Mesendoderm (in vitro differentiated cells): ENCODE data around the gene LRRC40.
"Not testable (repeated sequence)": the region's sequence is repeated elsewhere in the genome, so short reads cannot be mapped to it uniquely, and the experiment has no call there.

ENCODE experiments used
- DNase-seq: peaks from one replicate; pipeline ENCODE4 v3.0.0; 2013
- H2AK5ac ChIP-seq: 2 replicates; pipeline ENCODE4 v1.6.1; 2013; ENCODE audit warnings: low read length, inconsistent platforms
- H2BK120ac ChIP-seq: 2 replicates; pipeline ENCODE4 v1.6.1; 2013; ENCODE audit warnings: low read depth, mild to moderate bottlenecking, low read length, moderate library complexity, mixed read lengths
- H2BK15ac ChIP-seq: replicated peaks from 2 replicates; pipeline ENCODE4 v1.6.1; 2013; ENCODE audit warnings: low read depth, mild to moderate bottlenecking, moderate library complexity
- H2BK5ac ChIP-seq: 2 replicates; pipeline ENCODE4 v1.6.1; 2013; ENCODE audit warnings: low read length, inconsistent platforms
- H3K18ac ChIP-seq: 2 replicates; pipeline ENCODE4 v1.6.1; 2013; ENCODE audit warnings: mild to moderate bottlenecking, low read length, mixed read lengths
- H3K23ac ChIP-seq: one replicate; pipeline ENCODE4 v1.6.1; 2013; ENCODE audit warnings: low read length
- H3K27ac ChIP-seq: 2 replicates; pipeline ENCODE4 v1.5.1; 2013; ENCODE audit warnings: low read depth, mild to moderate bottlenecking, inconsistent platforms, low read length, moderate library complexity
- H3K27me3 ChIP-seq: 2 replicates; pipeline ENCODE4 v1.6.1; 2013; ENCODE audit warnings: low read length, control low read depth, mild to moderate bottlenecking, inconsistent platforms; ENCODE audit not compliant: insufficient read depth, poor library complexity
- H3K36me3 ChIP-seq: 2 replicates; pipeline ENCODE4 v1.6.1; 2013; ENCODE audit warnings: low read length, inconsistent platforms; ENCODE audit not compliant: control insufficient read depth, insufficient read depth
- H3K4ac ChIP-seq: one replicate; pipeline ENCODE4 v1.6.1; 2013; ENCODE audit warnings: low read depth, mild to moderate bottlenecking, low read length, moderate library complexity
- H3K4me1 ChIP-seq: 2 replicates; pipeline ENCODE4 v1.6.1; 2013; ENCODE audit warnings: low read depth, low read length, inconsistent platforms; ENCODE audit not compliant: control insufficient read depth
- H3K4me2 ChIP-seq: 2 replicates; pipeline ENCODE4 v1.6.1; 2013; ENCODE audit warnings: low read length
- H3K4me3 ChIP-seq: 2 replicates; pipeline ENCODE4 v1.5.1; 2013; ENCODE audit warnings: mild to moderate bottlenecking, low read length
- H3K56ac ChIP-seq: one replicate; pipeline ENCODE4 v1.6.1; 2013; ENCODE audit warnings: low read length
- H3K79me1 ChIP-seq: 2 replicates; pipeline ENCODE4 v1.6.1; 2013; ENCODE audit warnings: low read length, inconsistent platforms
- H3K79me2 ChIP-seq: 2 replicates; pipeline ENCODE4 v1.6.1; 2013; ENCODE audit warnings: mild to moderate bottlenecking, low read length; ENCODE audit not compliant: control insufficient read depth, insufficient read depth
- H3K9ac ChIP-seq: 2 replicates; pipeline ENCODE4 v1.6.1; 2013; ENCODE audit warnings: low read length, inconsistent platforms
- H4K5ac ChIP-seq: one replicate; pipeline ENCODE4 v1.6.1; 2013; ENCODE audit warnings: low read length
- H4K8ac ChIP-seq: one replicate; pipeline ENCODE4 v1.6.1; 2013; ENCODE audit warnings: low read depth, mild to moderate bottlenecking, control low read depth, low read length, moderate library complexity
- WGBS: extraction: QIAGEN DNeasy Blood & Tissue Kit; methylation state at CpG from one replicate; pipeline ENCODE4 v1.1.7; 2013; ENCODE audit warnings: low lambda C conversion rate, missing lambda C conversion rate; ENCODE audit not compliant: insufficient coverage; ENCODE audit errors: extremely low coverage; 5-methylcytosine and 5-hydroxymethylcytosine counted together

LRRC40 gene

GRCh38 chr1:70208292-70208691 lies 2.9 kb upstream of the LRRC40 start:
- no peaks in the 10 kb centered on the region for H3K36me3 ChIP-seq
- H2AK5ac ChIP-seq: no peak overlapping the region
- no peak overlapping the region for H3K18ac ChIP-seq
- H2BK15ac ChIP-seq: no peak overlapping the region
- no peak overlapping the region for H3K56ac ChIP-seq
- H3K27ac ChIP-seq: no peak overlapping the region
- H3K4me1 ChIP-seq: peaks cover 2% of the 10 kb centered on the region
- H3K23ac ChIP-seq: no peak overlapping the region
- no peak overlapping the region for H3K9ac ChIP-seq
- H3K79me2 ChIP-seq: peaks cover 53% of the 10 kb centered on the region
- H3K79me1 ChIP-seq: peaks cover 6% of the 10 kb centered on the region
- no peak overlapping the region for H3K4me2 ChIP-seq
- H3K27me3 ChIP-seq: no peaks in the 10 kb centered on the region
- no peak overlapping the region for H3K4me3 ChIP-seq
- H4K8ac ChIP-seq: no peak overlapping the region
- no peak overlapping the region for H2BK120ac ChIP-seq
- DNase-seq: no peak
- H2BK5ac ChIP-seq: no peak overlapping the region
- no peak overlapping the region for H3K4ac ChIP-seq
- no peak overlapping the region for H4K5ac ChIP-seq
- no CpG with 5 or more reads among the region's 7 CpGs for WGBS

- Histone ChIP-seq H3K36me3 (no peaks in the 10 kb centered on the region), H3K79me1 (peaks cover 6% of the 10 kb centered on the region), H2BK15ac (no peak overlapping the region), H3K4me1 (peaks cover 2% of the 10 kb centered on the region), H3K9ac (no peak overlapping the region), H3K4ac (no peak overlapping the region), H2AK5ac (no peak overlapping the region), H3K18ac (no peak overlapping the region), H3K4me2 (no peak overlapping the region), H3K4me3 (no peak overlapping the region), H4K5ac (no peak overlapping the region), H4K8ac (no peak overlapping the region), H3K56ac (no peak overlapping the region), H3K27ac (no peak overlapping the region), H3K27me3 (no peaks in the 10 kb centered on the region), H2BK120ac (no peak overlapping the region), H3K79me2 (peaks cover 54% of the 10 kb centered on the region), H3K23ac (no peak overlapping the region), H2BK5ac (no peak overlapping the region)
- no CpG with 5 or more reads among the region's 4 CpGs for WGBS
- DNase-seq: no peak
These were observed 2.1 kb upstream of the LRRC40 start for GRCh38 chr1:70207492-70207891.

GRCh38 chr1:70206833-70207232 lies 1.5 kb upstream of the LRRC40 start:
- H3K79me1 ChIP-seq, H2AK5ac ChIP-seq, H3K18ac ChIP-seq, H3K4me1 ChIP-seq, H4K5ac ChIP-seq, H3K56ac ChIP-seq, H2BK15ac ChIP-seq, H3K36me3 ChIP-seq, H3K27me3 ChIP-seq, H3K4me3 ChIP-seq, H3K4ac ChIP-seq, H2BK5ac ChIP-seq, H3K27ac ChIP-seq, H2BK120ac ChIP-seq, H3K23ac ChIP-seq, H3K4me2 ChIP-seq, DNase-seq: not testable (repeated sequence)
- no CpG with 5 or more reads among the region's 17 CpGs for WGBS
- H3K9ac ChIP-seq: peak overlapping the region; percentile 96
- peak overlapping the region; percentile 76 for H4K8ac ChIP-seq
- peaks cover 54% of the 10 kb centered on the region for H3K79me2 ChIP-seq

GRCh38 chr1:70205071-70205433 lies 327 bp downstream of the LRRC40 start:
- Histone ChIP-seq H4K5ac (no peak overlapping the region), H3K4me1 (peaks cover 2% of the 10 kb centered on the region), H2BK15ac (no peak overlapping the region), H3K9ac (peak overlapping the region; percentile 82), H2BK5ac (no peak overlapping the region), H3K36me3 (no peaks in the 10 kb centered on the region), H3K79me2 (peaks cover 46% of the 10 kb centered on the region), H3K4me3 (peak overlapping the region; percentile 79), H2BK120ac (no peak overlapping the region), H3K23ac (no peak overlapping the region), H2AK5ac (no peak overlapping the region), H3K27ac (no peak overlapping the region), H4K8ac (no peak overlapping the region), H3K79me1 (peaks cover 6% of the 10 kb centered on the region), H3K56ac (peak overlapping the region; percentile 96), H3K4me2 (peak overlapping the region; percentile 69), H3K4ac (no peak overlapping the region), H3K18ac (no peak overlapping the region), H3K27me3 (no peaks in the 10 kb centered on the region)
- no CpG with 5 or more reads among the region's 11 CpGs for WGBS
- DNase-seq: no peak

GRCh38 chr1:70204600-70204999 lies 779 bp downstream of the LRRC40 start:
- H2BK5ac ChIP-seq: no peak overlapping the region
- H3K23ac ChIP-seq: no peak overlapping the region
- H3K9ac ChIP-seq: peak overlapping the region; percentile 82
- no peak overlapping the region for H4K8ac ChIP-seq
- H2BK15ac ChIP-seq: no peak overlapping the region
- H3K4me1 ChIP-seq: peaks cover 2% of the 10 kb centered on the region
- no peak overlapping the region for H2BK120ac ChIP-seq
- H3K18ac ChIP-seq: no peak overlapping the region
- H3K4me2 ChIP-seq: peak overlapping the region; percentile 69
- H3K27ac ChIP-seq: no peak overlapping the region
- H3K79me1 ChIP-seq: peaks cover 6% of the 10 kb centered on the region
- H3K79me2 ChIP-seq: peaks cover 43% of the 10 kb centered on the region
- H2AK5ac ChIP-seq: no peak overlapping the region
- no peak overlapping the region for H4K5ac ChIP-seq
- peak overlapping the region; percentile 79 for H3K4me3 ChIP-seq
- H3K27me3 ChIP-seq: no peaks in the 10 kb centered on the region
- H3K4ac ChIP-seq: no peak overlapping the region
- WGBS: no CpG with 5 or more reads among the region's 4 CpGs
- peak; percentile 11 for DNase-seq
- peak overlapping the region; percentile 96 for H3K56ac ChIP-seq
- no peaks in the 10 kb centered on the region for H3K36me3 ChIP-seq

- WGBS: no CpG with 5 or more reads among the region's 1 CpG
- H2BK120ac ChIP-seq: no peak overlapping the region
- no peak overlapping the region for H3K4ac ChIP-seq
- peaks cover 41% of the 10 kb centered on the region for H3K79me2 ChIP-seq
- H2BK15ac ChIP-seq: no peak overlapping the region
- no peak overlapping the region for H3K23ac ChIP-seq
- H3K56ac ChIP-seq: no peak overlapping the region
- no peaks in the 10 kb centered on the region for H3K36me3 ChIP-seq
- no peak overlapping the region for H4K8ac ChIP-seq
- no peaks in the 10 kb centered on the region for H3K27me3 ChIP-seq
- no peak overlapping the region for H3K9ac ChIP-seq
- H2BK5ac ChIP-seq: no peak overlapping the region
- peaks cover 6% of the 10 kb centered on the region for H3K79me1 ChIP-seq
- H4K5ac ChIP-seq: no peak overlapping the region
- DNase-seq: no peak
- H3K4me2 ChIP-seq: no peak overlapping the region
- no peak overlapping the region for H2AK5ac ChIP-seq
- no peak overlapping the region for H3K18ac ChIP-seq
- H3K4me3 ChIP-seq: no peak overlapping the region
- H3K27ac ChIP-seq: no peak overlapping the region
- peaks cover 2% of the 10 kb centered on the region for H3K4me1 ChIP-seq
These were observed 1.2 kb downstream of the LRRC40 start for GRCh38 chr1:70204139-70204538.
